ENCODE measurements around the gene KANSL1.
"Not testable (repeated sequence)": the region's sequence is repeated elsewhere in the genome, so short reads cannot be mapped to it uniquely, and the experiment has no call there.

The KANSL1 gene

GRCh38 chr17:46192439-46193150, 634 bp downstream of the KANSL1 start:
- in situ Hi-C loops (cut with HindIII; ENCODE audit: low sequenced_read_pairs), result no loop called here

GRCh38 chr17:46192189-46192438, 1.1 kb downstream of the KANSL1 start:
- in situ Hi-C loops (cut with HindIII; ENCODE audit: low sequenced_read_pairs), result no loop called here

- in situ Hi-C loops (cut with HindIII; ENCODE audit: low sequenced_read_pairs), result no loop called here
Observed at GRCh38 chr17:46191322-46192188, 1.7 kb downstream of the KANSL1 start.

GRCh38 chr17:46190763-46191162, 2.5 kb downstream of the KANSL1 start:
- in situ Hi-C loops (cut with HindIII; ENCODE audit: low sequenced_read_pairs), result no loop called here

- in situ Hi-C loops (cut with HindIII; ENCODE audit: low sequenced_read_pairs), result not testable (repeated sequence)
Observed at GRCh38 chr17:46186827-46187235, 6.4 kb downstream of the KANSL1 start.

- in situ Hi-C loops (cut with HindIII; ENCODE audit: low sequenced_read_pairs), result no loop called here
Observed at GRCh38 chr17:46184696-46185095, 8.5 kb downstream of the KANSL1 start.

- in situ Hi-C loops (cut with HindIII; ENCODE audit: low sequenced_read_pairs), result not testable (repeated sequence)
Observed at GRCh38 chr17:46183383-46183782, 9.8 kb downstream of the KANSL1 start.

- in situ Hi-C loops (cut with HindIII; ENCODE audit: low sequenced_read_pairs), result no loop called here
Observed at GRCh38 chr17:46182961-46183360, 10.3 kb downstream of the KANSL1 start.

GRCh38 chr17:46181940-46182339, 11.3 kb downstream of the KANSL1 start:
- in situ Hi-C loops (cut with HindIII; ENCODE audit: low sequenced_read_pairs), result no loop called here

- in situ Hi-C loops (cut with HindIII; ENCODE audit: low sequenced_read_pairs), result not testable (repeated sequence)
Observed at GRCh38 chr17:46181316-46181715, 11.9 kb downstream of the KANSL1 start.

GRCh38 chr17:46180892-46181274, 12.3 kb downstream of the KANSL1 start:
- in situ Hi-C loops (cut with HindIII; ENCODE audit: low sequenced_read_pairs), result no loop called here

GRCh38 chr17:46180185-46180891, 12.9 kb downstream of the KANSL1 start:
- in situ Hi-C loops (cut with HindIII; ENCODE audit: low sequenced_read_pairs), result not testable (repeated sequence)

- in situ Hi-C loops (cut with HindIII; ENCODE audit: low sequenced_read_pairs), result no loop called here
Observed at GRCh38 chr17:46179375-46179999, 13.7 kb downstream of the KANSL1 start.

GRCh38 chr17:46178550-46179214, 14.5 kb downstream of the KANSL1 start:
- in situ Hi-C loops (cut with HindIII; ENCODE audit: low sequenced_read_pairs), result no loop called here

- in situ Hi-C loops (cut with HindIII; ENCODE audit: low sequenced_read_pairs), result no loop called here
Observed at GRCh38 chr17:46176975-46177374, 16.3 kb downstream of the KANSL1 start.

GRCh38 chr17:46175891-46176290, 17.3 kb downstream of the KANSL1 start:
- in situ Hi-C loops (cut with HindIII; ENCODE audit: low sequenced_read_pairs), result no loop called here

- in situ Hi-C loops (cut with HindIII; ENCODE audit: low sequenced_read_pairs), result no loop called here
Observed at GRCh38 chr17:46173153-46173552, 20.1 kb downstream of the KANSL1 start.

GRCh38 chr17:46171939-46172338, 21.3 kb downstream of the KANSL1 start:
- in situ Hi-C loops (cut with HindIII; ENCODE audit: low sequenced_read_pairs), result no loop called here

- in situ Hi-C loops (cut with HindIII; ENCODE audit: low sequenced_read_pairs), result no loop called here
Observed at GRCh38 chr17:46170639-46171429, 22.4 kb downstream of the KANSL1 start.
